ENCODE measurements around the gene ANKS3. TPM values are rescaled to one million over a fixed set of nuclear protein-coding genes. Genes with fewer than 3 reads are reported as not detected.

Gene ANKS3
- total RNA-seq, 1 donor from 2014 or later: 20.6 TPM

DNA sequence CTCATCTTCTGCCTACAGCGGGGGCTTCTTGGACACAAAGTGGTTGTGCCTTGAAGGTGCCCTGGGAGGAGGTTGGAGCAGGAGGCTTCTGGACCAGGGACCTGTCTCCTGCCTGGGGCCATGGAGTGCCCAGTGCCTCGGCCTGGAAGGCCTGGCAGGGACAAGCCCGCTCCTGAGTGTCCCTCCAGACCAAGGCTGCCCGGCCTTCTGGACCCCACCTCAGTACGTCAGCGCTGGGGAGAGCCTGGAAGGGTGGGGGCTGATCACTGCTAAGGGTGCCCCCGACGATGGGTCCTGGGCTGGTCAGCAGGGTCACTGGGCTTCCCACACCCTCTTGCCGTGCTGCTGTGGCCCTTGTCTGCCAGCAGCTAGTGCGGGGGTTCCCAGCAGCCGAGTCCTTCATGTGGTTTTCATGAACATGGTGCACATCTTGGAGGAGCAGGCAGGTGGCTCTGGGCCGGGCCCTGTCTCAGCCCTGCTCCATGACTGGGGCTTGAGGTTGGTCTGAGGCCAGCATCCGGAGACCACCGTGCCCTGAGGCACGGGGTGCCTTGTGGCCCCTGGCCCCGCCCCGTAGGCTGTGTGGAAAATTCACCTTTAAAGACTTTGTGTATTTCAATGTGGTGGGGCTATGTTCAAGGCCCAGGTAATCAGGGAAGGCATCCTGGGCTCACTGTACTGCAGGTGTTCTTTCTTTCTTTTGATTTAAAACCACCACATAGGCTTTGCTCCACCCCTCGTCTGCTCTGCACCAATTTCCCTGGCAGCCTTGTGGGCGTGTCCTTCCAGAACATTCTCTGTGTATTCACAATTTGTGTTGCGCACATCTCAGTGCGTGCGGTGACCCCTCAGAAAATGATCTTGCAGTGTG, 87.1 kb downstream of the ANKS3 start:
- intact Hi-C loops (cut with micrococcal nuclease): no loop called here
- Mint-ChIP-seq H3K9me3 (no peaks in the 10 kb centered on the region), H3K4me3 (ENCODE audit: low read depth) (no peak overlapping the region), H3K27me3 (ENCODE audit: low read depth) (no peaks in the 10 kb centered on the region), H3K27ac (no peak overlapping the region), H3K36me3 (ENCODE audit: low read depth) (peaks cover 24% of the 10 kb centered on the region), H3K4me1 (ENCODE audit: low read depth) (peaks cover 12% of the 10 kb centered on the region)
- no peak for DNase-seq (ENCODE audit: low spot score)

Other genes with a start within 250 kb of the ANKS3 start
- 46.0 and 47.9 TPM in 2 replicates for gene CDIP1, start 195.5 kb downstream of the ANKS3 start, total RNA-seq
- 0.05 TPM in 1 of 2 replicates, not detected in the other for gene C16orf96, start 177.9 kb downstream of the ANKS3 start, total RNA-seq
- 21.1 and 25.0 TPM in 2 replicates for gene UBALD1, start 119.4 kb downstream of the ANKS3 start, total RNA-seq
- gene MGRN1, start 109.4 kb downstream of the ANKS3 start, total RNA-seq: 124 TPM in 2 replicates
- gene NUDT16L1, start 40.7 kb downstream of the ANKS3 start, total RNA-seq: 34.1 and 35.5 TPM in 2 replicates
- 0.11 TPM in 1 of 2 replicates, not detected in the other for gene DNAAF8, start 266 bp upstream of the ANKS3 start, total RNA-seq
- gene ZNF500, start 32.9 kb upstream of the ANKS3 start, total RNA-seq: 16.6 and 18.1 TPM in 2 replicates
- not detected in 2 replicates for gene SEPTIN12, start 54.1 kb upstream of the ANKS3 start, total RNA-seq
- not detected in 2 replicates for gene SMIM22, start 61.1 kb upstream of the ANKS3 start, total RNA-seq
- gene ROGDI, start 68.4 kb upstream of the ANKS3 start, total RNA-seq: 5.1 and 5.5 TPM in 2 replicates
- gene GLYR1, start 113.0 kb upstream of the ANKS3 start, total RNA-seq: 104 and 112 TPM in 2 replicates
- 33.8 and 34.2 TPM in 2 replicates for gene UBN1, start 113.2 kb upstream of the ANKS3 start, total RNA-seq
- gene PPL, start 202.9 kb upstream of the ANKS3 start, total RNA-seq: not detected in 2 replicates
- gene SEC14L5, start 224.1 kb upstream of the ANKS3 start, total RNA-seq: not detected in 2 replicates

Measured in activated T-helper 2 cell treated with anti-CD3 and anti-CD28 coated beads, Interferon-gamma antibody, Interleukin-2, Interleukin-4, amounts not matched to agents 10 μg/mL and 5 μg/mL and 100 μg/mL, durations not matched to agents 14 hours and 24 hours and 36 hours (primary cell).